Loucy (cell line): Measurements from ENCODE around the gene WDR48.

Source experiments
- H2AFZ ChIP-seq: fragments of 200-600 bp; sonication (generic); 2 replicates; pipeline ENCODE4 v1.6.0; 2016; ENCODE audit warnings: antibody characterized with exemption, mild to moderate bottlenecking, low read length, moderate library complexity
- H3F3A ChIP-seq: fragments of 200-600 bp; 2 replicates; pipeline ENCODE4 v1.6.0; 2016; ENCODE audit warnings: antibody characterized with exemption, low read depth, mild to moderate bottlenecking
- H3K27me3 ChIP-seq: fragments of 200-600 bp; sonication (generic); 2 replicates; pipeline ENCODE4 v1.6.1; 2014; ENCODE audit warnings: low read length, mild to moderate bottlenecking; ENCODE audit not compliant: insufficient read depth, poor library complexity, severe bottlenecking
- H3K36me3 ChIP-seq: fragments of 200-600 bp; sonication (generic); 2 replicates; pipeline ENCODE4 v1.6.1; 2016; ENCODE audit warnings: low read length; ENCODE audit not compliant: insufficient read depth
- H3K4me1 ChIP-seq: fragments of 200-600 bp; sonication (generic); 2 replicates; pipeline ENCODE4 v1.5.1; 2014; ENCODE audit warnings: low read length, mild to moderate bottlenecking; ENCODE audit not compliant: insufficient read depth, poor library complexity, severe bottlenecking
- H3K4me2 ChIP-seq: fragments of 200-600 bp; sonication (generic); 2 replicates; pipeline ENCODE4 v1.6.0; 2014; ENCODE audit warnings: antibody characterized with exemption, low read length, low read depth, mild to moderate bottlenecking; ENCODE audit not compliant: poor library complexity, severe bottlenecking
- H3K4me3 ChIP-seq: fragments of 200-600 bp; sonication (generic); 2 replicates; pipeline ENCODE4 v1.5.1; 2014; ENCODE audit warnings: low read length, mild to moderate bottlenecking, mixed read lengths; ENCODE audit not compliant: poor library complexity, severe bottlenecking
- H3K79me2 ChIP-seq: fragments of 200-600 bp; sonication (generic); 2 replicates; pipeline ENCODE4 v1.6.1; 2014; ENCODE audit warnings: low read length; ENCODE audit not compliant: insufficient read depth
- H3K9ac ChIP-seq: fragments of 200-600 bp; sonication (generic); 2 replicates; pipeline ENCODE4 v1.6.0; 2014; ENCODE audit warnings: mild to moderate bottlenecking, low read depth, low read length, moderate library complexity; ENCODE audit not compliant: poor library complexity, severe bottlenecking
- H3K9me2 ChIP-seq: fragments of 200-600 bp; sonication (generic); replicated peaks from 2 replicates; pipeline ENCODE4 v1.6.1; 2016; ENCODE audit warnings: low read depth, low read length, mixed read lengths
- H3K9me3 ChIP-seq: fragments of 200-600 bp; sonication (generic); 2 replicates; pipeline ENCODE4 v1.6.1; 2014; ENCODE audit warnings: mild to moderate bottlenecking, antibody characterized with exemption, low read length, low read depth; ENCODE audit not compliant: insufficient read depth
- H4K20me1 ChIP-seq: fragments of 200-600 bp; sonication (generic); 2 replicates; pipeline ENCODE4 v1.6.0; 2014; ENCODE audit warnings: antibody characterized with exemption, low read length, mild to moderate bottlenecking; ENCODE audit not compliant: insufficient read depth, poor library complexity, severe bottlenecking
- CTCF ChIP-seq: fragments of 200-600 bp; sonication (generic); conservative IDR thresholded peaks from 2 replicates; pipeline ENCODE4 v1.5.1; 2014; ENCODE audit warnings: mild to moderate bottlenecking, antibody characterized with exemption, low read length
- EZH2phosphoT487 ChIP-seq: fragments of 200-600 bp; IDR thresholded peaks from 2 replicates; pipeline ENCODE4 v1.6.1; 2018; ENCODE audit warnings: antibody characterized with exemption, mild to moderate bottlenecking, moderate library complexity, borderline replicate concordance

The WDR48 gene

GRCh38 chr3:39144748-39145380, 93.0 kb downstream of the WDR48 start:
- Histone ChIP-seq H3K9me2 (no peaks in the 10 kb centered on the region), H2AFZ (no peak overlapping the region), H3K9me3 (no peaks in the 10 kb centered on the region), H3K4me1 (peaks cover 61% of the 10 kb centered on the region), H3F3A (no peaks in the 10 kb centered on the region), H3K36me3 (peaks cover 55% of the 10 kb centered on the region; the same call in 1 of the 2 replicates), H4K20me1 (no peaks in the 10 kb centered on the region), H3K9ac (no peak overlapping the region), H3K27me3 (no peaks in the 10 kb centered on the region), H3K4me3 (no peak overlapping the region), H3K79me2 (peaks cover 36% of the 10 kb centered on the region; the same call in 1 of the 2 replicates), H3K4me2 (no peak overlapping the region)
- TF ChIP-seq EZH2phosphoT487 (no peak), CTCF (no peak)

GRCh38 chr3:39146083-39146501, 94.3 kb downstream of the WDR48 start:
- H3K4me2 ChIP-seq, result peak overlapping the region; percentile 91
- H3K36me3 ChIP-seq, result peaks cover 48% of the 10 kb centered on the region; the same call in 1 of the 2 replicates
- H3K79me2 ChIP-seq, result peaks cover 48% of the 10 kb centered on the region; the same call in 1 of the 2 replicates
- H3K27me3 ChIP-seq, result no peaks in the 10 kb centered on the region
- H2AFZ ChIP-seq, result no peak overlapping the region
- no peaks in the 10 kb centered on the region for H3K9me2 ChIP-seq
- H3K9ac ChIP-seq, result peak overlapping the region; percentile 78
- TF ChIP-seq CTCF, result no peak
- H4K20me1 ChIP-seq, result no peaks in the 10 kb centered on the region
- peak overlapping the region; percentile 78 for H3K4me3 ChIP-seq
- H3K9me3 ChIP-seq, result no peaks in the 10 kb centered on the region
- H3F3A ChIP-seq, result no peaks in the 10 kb centered on the region
- peaks cover 67% of the 10 kb centered on the region for H3K4me1 ChIP-seq
